HEK293T (cell line): ENCODE results near the gene GREM2.

Experiments
- CTBP1 ChIP-seq: fragments of 450-650 bp; IDR thresholded peaks from 2 replicates; pipeline ENCODE4 v1.6.1; 2016; ENCODE audit warnings: borderline replicate concordance
- TF ChIP-seq, protein P1 (sequence below): fragments of 450-650 bp; IDR thresholded peaks from 2 replicates; pipeline ENCODE4 v1.6.1; 2016

DNA sequence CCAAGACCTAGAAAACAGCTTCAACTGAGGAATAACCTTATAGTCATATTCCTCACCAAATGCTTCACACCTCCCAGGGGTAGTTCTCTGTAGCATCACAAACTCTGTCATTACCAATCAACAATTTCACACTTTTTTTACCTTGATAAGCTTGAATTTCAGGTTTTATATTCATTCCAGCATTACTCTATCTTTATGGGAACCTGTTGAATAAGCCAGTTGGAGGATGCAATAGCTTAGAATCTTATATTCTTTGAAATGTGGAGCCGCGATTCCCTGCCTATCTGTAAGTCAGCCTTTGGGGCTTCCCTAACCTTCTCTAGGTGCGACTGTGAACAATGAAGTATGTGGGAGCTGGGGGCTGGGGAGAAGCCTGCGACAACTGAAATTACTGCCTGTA, 145.4 kb downstream of the GREM2 start:
- TF ChIP-seq CTBP1, result no peak
- TF ChIP-seq, protein P1, sequence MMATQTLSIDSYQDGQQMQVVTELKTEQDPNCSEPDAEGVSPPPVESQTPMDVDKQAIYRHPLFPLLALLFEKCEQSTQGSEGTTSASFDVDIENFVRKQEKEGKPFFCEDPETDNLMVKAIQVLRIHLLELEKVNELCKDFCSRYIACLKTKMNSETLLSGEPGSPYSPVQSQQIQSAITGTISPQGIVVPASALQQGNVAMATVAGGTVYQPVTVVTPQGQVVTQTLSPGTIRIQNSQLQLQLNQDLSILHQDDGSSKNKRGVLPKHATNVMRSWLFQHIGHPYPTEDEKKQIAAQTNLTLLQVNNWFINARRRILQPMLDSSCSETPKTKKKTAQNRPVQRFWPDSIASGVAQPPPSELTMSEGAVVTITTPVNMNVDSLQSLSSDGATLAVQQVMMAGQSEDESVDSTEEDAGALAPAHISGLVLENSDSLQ, result no peak
